ENCODE data around the gene ATXN2.

DNA sequence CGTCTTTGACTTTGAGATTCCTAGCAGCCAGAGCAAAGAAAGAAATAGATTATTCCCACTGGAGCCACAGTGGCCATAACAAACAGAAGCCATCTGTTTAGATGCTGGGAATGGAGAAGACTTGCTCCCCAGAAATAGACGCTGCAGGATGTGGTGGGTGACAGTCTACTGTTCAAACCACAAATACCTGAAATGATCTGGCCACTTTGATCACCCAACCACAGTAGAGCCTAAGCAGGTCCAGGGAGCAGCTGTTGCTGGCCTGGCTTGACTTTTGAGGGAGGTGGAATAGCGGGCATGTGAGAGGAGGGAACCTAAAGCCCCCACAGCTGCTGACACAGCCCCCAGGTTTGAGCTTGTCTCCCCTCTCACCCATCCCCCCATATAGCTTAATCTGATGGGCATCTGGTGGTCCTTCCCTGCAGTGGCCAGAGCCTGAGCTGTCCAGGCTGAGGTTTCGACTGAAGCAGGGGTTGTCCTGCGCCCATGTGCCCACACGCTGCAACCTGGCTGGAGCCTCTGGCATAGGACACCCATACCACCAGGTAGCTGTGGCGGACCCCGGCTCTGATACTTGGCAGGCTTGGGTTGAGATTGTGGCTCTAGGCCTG, 154.7 kb downstream of the ATXN2 start:
- no peak for TF ChIP-seq CBX3 (IDR thresholded peaks at IDR 0.05; ENCODE audit: borderline replicate concordance in 1 of 2, low read length in 2 of 2)
- TF ChIP-seq, protein P1, sequence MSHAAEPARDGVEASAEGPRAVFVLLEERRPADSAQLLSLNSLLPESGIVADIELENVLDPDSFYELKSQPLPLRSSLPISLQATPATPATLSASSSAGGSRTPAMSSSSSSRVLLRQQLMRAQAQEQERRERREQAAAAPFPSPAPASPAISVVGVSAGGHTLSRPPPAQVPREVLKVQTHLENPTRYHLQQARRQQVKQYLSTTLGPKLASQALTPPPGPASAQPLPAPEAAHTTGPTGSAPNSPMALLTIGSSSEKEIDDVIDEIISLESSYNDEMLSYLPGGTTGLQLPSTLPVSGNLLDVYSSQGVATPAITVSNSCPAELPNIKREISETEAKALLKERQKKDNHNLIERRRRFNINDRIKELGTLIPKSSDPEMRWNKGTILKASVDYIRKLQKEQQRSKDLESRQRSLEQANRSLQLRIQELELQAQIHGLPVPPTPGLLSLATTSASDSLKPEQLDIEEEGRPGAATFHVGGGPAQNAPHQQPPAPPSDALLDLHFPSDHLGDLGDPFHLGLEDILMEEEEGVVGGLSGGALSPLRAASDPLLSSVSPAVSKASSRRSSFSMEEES (CRISPR knock-in tag; IDR thresholded peaks at IDR 0.05), result no peak
- TF ChIP-seq PHB2 (IDR thresholded peaks at IDR 0.05; ENCODE audit: low read depth), result no peak
- TF ChIP-seq HDAC6 (IDR thresholded peaks at IDR 0.05; ENCODE audit: low read depth, low read length), result no peak
- TF ChIP-seq ZNF347 (CRISPR knock-in tag; IDR thresholded peaks at IDR 0.05; ENCODE audit: low read depth), result no peak
- no peak for TF ChIP-seq FIP1L1 (IDR thresholded peaks at IDR 0.05; ENCODE audit: low read depth, low read length, poor library complexity, severe bottlenecking)

All from K562 (cell line).